ENCODE results near the gene PTTG2. TPM values are rescaled to one million over a fixed set of nuclear protein-coding genes. Genes with fewer than 3 reads are reported as not detected.

PTTG2 gene
- total and polyA plus RNA-seq, 12 donors = 0.55 to 1.6 (median 0.87) TPM; not detected in 2

DNA sequence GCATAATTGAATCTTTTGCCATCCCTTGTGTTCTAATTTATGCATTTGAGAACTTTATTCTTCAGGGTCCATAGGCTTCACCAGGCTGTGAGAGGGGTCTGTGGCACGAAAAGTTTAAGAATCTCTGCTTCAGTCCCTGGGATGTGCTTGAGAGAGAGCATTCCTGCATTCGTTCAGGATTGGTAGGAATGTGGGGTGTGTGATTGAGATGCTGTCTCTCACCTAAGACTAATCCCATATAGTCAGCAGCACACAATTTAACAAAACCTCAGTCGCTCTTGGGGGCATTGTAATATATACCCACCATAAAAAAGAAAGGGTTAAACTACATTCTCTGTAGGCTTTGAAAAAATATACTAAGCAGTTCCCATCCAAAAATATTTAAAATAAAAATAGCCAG is 41.7 kb downstream of the PTTG2 start:
- 78 to 81% methylated on average over 3 of the region's 3 CpGs for WGBS, 2 donors
- no peak overlapping the region for H3K27ac ChIP-seq
- intact Hi-C loops (cut with DNase I) = no loop called here
- no peak overlapping the region for H3K4me3 ChIP-seq
- TF ChIP-seq, protein P1, sequence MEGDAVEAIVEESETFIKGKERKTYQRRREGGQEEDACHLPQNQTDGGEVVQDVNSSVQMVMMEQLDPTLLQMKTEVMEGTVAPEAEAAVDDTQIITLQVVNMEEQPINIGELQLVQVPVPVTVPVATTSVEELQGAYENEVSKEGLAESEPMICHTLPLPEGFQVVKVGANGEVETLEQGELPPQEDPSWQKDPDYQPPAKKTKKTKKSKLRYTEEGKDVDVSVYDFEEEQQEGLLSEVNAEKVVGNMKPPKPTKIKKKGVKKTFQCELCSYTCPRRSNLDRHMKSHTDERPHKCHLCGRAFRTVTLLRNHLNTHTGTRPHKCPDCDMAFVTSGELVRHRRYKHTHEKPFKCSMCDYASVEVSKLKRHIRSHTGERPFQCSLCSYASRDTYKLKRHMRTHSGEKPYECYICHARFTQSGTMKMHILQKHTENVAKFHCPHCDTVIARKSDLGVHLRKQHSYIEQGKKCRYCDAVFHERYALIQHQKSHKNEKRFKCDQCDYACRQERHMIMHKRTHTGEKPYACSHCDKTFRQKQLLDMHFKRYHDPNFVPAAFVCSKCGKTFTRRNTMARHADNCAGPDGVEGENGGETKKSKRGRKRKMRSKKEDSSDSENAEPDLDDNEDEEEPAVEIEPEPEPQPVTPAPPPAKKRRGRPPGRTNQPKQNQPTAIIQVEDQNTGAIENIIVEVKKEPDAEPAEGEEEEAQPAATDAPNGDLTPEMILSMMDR (IDR thresholded peaks at IDR 0.05) = no peak
- no peaks in the 10 kb centered on the region for H3K9me3 ChIP-seq
- no peaks in the 10 kb centered on the region for H3K36me3 ChIP-seq
- no peaks in the 10 kb centered on the region for H3K27me3 ChIP-seq
- ATAC-seq (no peak), DNase-seq (no peak)
- peaks cover 0 to 74% (median 31%) of the 10 kb centered on the region in 9 donors for H3K4me1 ChIP-seq

DNA sequence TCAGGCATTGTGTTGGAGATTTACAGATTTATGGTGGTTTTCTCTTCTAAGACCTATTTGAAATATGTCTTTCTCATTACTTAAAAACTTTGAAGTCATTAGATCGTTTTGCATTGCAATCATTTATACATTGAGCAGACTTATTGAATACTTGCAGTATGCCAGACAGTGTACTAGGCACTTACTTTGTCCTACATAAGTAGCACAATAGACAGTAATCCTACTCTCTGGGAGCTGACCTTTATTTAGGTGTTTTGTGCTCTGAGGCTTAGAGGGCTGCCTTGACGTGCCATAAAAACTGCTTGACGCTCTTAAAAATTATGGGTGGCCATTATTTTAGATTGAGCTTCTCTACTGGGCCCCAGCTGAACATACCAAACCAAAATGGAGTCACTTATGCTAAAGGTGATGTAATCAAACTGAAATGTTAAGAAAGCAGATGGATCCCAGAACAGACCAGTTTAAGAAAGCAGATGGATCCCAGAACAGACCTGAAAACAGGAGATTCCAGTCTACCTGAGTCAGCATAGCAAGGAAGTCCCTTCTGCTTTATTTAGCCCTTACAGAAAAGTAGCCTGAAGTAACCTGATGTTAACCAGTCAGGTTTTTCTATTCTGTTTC is 42.4 kb downstream of the PTTG2 start:
- TF ChIP-seq, protein P1 (IDR thresholded peaks at IDR 0.05) = no peak
- WGBS, 2 donors = 90 to 95% methylated on average over 3 of the region's 3 CpGs
- Histone ChIP-seq H3K9me3 (no peaks in the 10 kb centered on the region), H3K27me3 (no peaks in the 10 kb centered on the region), H3K27ac (no peak overlapping the region), H3K36me3 (no peaks in the 10 kb centered on the region), H3K4me3 (no peak overlapping the region), H3K4me1 (peaks cover 0 to 74% (median 33%) of the 10 kb centered on the region in 9 donors)
- ATAC-seq (no peak), DNase-seq (no peak)
- intact Hi-C loops (cut with DNase I) = no loop called here

DNA sequence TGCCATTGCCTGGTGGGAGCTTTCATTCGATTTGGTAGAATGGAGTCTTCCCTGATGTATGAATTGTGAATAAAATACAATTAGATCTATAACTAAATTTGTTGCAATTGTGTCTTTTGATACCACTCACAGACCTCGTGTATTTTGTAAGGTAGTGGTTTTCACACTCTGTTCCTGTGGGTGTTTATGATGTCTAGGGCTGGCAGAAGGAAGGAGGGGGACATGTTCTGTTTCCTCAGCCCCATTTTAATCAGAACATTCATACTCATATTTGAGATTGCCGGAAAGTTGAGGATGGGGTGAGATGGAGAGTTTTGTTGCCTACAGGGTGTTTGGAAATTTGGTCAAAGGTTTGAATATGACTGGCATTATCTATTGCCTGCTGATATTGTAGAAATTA is 42.9 kb downstream of the PTTG2 start:
- Histone ChIP-seq H3K9me3 (no peaks in the 10 kb centered on the region), H3K27me3 (no peaks in the 10 kb centered on the region), H3K27ac (no peak overlapping the region), H3K4me3 (no peak overlapping the region), H3K4me1 (peaks cover 0 to 74% (median 37%) of the 10 kb centered on the region in 9 donors), H3K36me3 (no peaks in the 10 kb centered on the region)
- intact Hi-C loops (cut with DNase I) = no loop called here
- ATAC-seq = no peak
- TF ChIP-seq, protein P1 (IDR thresholded peaks at IDR 0.05) = no peak
- WGBS, 2 donors = 84 to 85% methylated on average over 3 of the region's 3 CpGs
- DNase-seq = no peak

DNA sequence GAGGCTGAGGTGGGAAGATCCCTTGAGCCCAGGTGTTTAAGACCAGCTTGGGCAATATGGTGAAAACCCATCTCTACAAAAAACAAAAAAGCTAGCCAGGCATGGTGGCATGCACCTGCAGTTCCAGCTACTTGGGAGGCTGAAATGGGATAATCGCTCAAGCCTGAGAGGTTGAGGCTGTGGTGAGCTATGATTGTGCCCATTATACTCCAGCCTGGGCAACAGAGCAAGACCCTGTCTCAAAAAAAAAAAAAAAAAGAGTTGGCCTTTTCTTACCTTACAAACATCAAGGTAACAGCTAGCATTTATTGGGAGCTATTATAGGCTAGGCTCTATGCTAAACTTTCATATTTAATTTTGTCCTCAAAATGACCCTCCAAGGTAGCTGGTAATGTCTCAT is 43.4 kb downstream of the PTTG2 start:
- DNase-seq (no peak), ATAC-seq (no peak)
- Histone ChIP-seq H3K4me1 (peaks cover 0 to 76% (median 43%) of the 10 kb centered on the region in 9 donors), H3K36me3 (no peaks in the 10 kb centered on the region), H3K27me3 (no peaks in the 10 kb centered on the region), H3K4me3 (no peak overlapping the region), H3K27ac (no peak overlapping the region), H3K9me3 (no peaks in the 10 kb centered on the region)
- WGBS, 2 donors = 96 to 100% methylated on average over 1 of the region's 1 CpG
- TF ChIP-seq, protein P1 (IDR thresholded peaks at IDR 0.05) = no peak
- intact Hi-C loops (cut with DNase I) = no loop called here

Measured in heart right ventricle (tissue), 16 donors.